HS-27A (cell line): Measurements from ENCODE around the gene ARL15.

ENCODE experiments used
- DNase-seq: peaks from one replicate; pipeline ENCODE4 v3.0.0-alpha.2; 2012; ENCODE audit warnings: low read depth, missing footprints

The ARL15 gene

DNA sequence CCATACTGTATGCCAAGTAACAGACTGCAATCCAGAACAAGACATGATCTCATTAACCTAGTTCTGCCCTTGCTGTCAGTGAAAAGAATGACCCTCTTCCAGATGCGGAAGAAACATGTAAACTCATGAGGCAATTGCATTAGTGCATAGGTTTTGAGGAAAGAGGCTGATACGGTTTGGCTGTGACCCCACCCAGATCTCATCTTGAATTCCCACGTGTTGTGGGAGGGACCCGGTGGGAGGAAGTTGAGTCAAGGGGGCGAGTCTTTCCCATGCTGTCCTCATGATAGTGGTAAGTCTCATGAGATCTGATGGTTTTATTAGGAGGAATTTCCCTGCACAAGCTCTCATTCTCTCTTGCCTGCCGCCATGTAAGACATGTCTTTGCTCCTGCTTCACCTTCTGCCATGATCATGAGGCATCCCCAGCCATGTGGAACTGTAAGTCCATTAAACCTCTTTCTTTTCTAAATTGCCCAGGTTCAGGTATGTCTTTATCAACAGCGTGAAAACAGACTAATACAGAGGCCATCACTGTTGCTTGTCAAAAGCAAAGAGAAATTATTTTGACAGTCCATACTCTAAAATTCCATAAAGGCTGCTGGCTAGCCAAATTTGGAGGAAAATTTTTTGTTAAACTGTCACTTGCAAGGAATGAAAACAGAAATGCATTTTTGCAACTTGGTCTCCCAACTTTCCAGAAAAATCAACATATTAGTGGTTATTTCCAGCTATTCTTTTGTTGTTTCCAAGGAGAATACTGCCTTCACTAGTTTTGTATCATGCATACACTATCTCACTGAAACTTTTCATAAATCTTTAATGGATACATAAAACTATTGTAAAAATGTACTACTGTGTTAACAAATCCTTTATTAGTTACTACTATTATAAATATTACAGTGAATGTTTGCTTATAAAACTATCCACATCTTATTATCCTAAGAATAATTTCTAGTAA is 3.2 kb upstream of the ARL15 start:
- no peak for DNase-seq

DNA sequence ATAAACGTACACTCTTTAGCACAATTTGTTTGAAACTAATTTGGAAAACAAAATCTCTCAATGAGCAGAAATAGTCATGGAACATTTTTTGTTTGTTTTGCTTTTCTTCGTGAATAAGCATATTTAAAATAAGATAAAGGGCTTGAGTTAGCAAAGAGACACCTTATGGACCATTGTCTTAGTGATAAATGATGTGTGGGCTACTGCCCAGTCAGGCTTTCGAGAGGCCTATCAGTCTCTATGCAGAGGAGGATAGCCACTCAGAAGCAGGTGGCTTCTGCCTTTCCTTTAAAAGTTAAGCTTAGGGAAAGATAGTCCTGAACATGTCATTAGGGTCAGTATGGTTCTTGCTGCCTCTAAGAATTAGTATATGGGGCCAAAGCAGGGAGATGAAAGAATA is 2.1 kb upstream of the ARL15 start:
- DNase-seq, result no peak

DNA sequence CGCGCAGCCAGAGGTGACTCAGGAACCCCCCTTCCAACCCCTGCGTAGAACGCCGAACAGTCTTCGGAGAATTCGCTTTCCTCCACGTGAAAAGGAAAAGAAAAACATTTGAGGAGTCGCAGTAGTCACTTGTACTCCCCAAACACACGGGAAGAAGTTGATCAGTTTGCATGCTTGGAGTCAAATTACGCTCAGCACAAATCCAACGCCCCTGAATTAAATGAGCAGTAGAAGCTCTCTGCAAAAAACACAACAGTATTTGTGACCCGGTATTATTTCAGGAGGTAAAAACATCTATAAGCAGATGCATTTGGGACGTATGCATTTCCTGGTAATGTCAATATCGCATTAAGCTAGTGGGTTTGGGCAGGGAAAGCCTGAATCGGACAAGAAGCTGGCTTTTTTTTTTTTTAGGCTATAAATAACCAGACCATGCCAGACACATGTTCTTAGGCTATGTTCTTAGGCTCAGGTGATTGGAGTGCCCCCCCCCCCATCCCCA is 854 bp upstream of the ARL15 start:
- no peak for DNase-seq

DNA sequence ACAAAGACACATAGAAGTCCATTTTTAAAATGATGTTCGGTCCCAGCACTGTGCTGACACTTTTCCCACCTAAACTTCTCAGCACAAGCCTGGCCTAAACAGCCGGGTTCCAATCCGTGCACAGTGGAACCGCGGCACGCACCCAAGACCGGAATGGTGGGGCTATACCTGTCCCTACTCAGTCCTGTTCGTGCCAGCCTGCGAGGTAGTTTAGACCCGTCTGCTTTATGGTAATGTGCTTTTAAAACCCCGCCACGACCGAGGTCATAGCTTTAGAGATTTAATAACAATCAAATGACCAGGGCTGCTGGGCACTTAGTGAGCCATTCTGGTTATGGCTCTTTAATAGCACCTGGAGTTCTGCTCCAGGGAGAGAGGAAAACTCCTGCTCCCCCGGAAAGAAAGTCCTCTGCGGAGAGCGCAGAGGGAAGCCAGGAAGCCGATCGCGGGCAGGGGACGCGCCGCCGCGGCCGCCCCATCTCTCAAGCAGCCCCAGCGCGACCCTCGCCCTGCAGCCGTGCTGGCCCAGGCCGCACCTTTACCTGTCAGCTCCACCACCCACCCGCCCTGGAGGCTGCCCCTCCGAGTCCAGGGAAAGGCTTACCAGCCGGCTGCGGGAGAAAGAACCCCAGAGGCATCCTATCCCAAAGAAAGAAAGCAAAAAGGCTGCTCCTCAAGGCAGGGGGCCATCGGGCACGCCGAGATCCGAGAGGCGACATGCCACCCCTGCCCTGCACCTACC is 511 bp downstream of the ARL15 start:
- no peak for DNase-seq

DNA sequence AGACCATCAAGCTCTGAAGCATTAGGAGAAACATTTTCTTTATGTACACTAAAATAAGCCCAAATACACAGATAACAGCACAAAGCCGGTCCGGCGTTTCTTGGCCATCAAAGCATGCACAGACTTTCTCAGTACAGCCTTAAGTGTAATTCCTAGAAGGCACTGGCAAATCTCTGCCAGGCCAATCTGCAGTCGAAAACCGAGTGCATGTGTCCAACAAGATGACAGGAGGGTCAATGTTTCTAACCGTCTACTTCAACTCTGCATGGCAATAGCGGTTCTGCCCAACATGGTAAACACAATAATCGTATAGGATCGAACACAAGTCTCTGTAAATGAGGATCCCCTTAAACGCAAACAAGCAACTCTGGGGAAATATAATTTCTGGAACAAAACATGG is 1.1 kb downstream of the ARL15 start:
- DNase-seq, result no peak

DNA sequence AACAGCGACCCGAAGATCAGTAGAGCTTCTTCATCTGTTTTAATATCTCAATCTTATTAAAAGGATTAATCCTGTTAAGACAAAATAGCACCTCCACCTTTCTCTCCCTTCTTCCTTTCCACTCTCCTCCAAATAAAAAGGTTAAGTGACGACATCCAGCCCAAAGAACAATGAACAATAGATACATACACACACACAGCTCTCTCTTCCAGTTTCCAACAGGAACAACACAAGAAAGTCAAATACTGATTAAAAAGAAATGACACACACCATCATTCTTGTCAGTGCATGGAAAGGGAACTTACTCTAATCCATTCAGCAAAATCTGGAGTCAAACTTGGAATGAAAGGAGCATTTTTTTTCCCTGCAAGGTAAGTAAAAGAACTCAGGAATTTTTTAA is 2.8 kb downstream of the ARL15 start:
- no peak for DNase-seq

DNA sequence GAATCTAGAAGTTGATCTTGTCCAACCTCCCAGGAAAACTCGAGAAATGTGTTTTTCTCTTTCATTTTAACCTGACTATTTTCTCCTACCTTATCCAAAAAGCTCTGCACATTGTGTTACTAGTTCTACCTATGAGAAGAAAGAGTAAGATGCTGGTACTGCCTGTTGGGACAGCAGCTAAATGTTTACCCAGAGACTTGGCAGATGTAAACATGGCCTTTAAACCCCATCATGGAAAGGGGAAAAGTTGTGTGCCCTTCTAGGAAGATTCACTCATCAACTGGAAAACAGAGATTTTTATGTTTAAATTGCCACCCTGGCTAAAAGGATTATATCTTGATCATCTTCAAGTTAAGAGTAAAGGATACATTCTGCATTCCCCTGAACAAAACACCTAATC is 3.5 kb downstream of the ARL15 start:
- no peak for DNase-seq

DNA sequence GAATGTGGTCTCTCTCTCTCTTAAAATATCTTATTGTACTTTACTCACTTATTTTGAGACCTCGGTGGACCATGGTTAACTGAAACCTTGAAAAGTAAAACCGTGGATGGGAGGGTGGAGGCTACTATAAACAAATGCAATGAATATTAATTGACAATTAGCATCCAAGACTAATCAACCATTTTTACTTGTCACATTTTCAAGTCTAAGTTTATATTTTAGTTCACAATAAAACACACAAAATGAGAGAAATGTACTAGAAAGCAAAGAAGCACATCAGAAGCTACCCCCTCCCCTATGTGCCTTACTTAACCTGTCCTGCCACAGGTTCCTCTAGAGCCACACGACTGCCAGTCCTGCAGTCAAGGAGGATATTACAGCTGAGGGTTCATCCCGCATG is 4.6 kb downstream of the ARL15 start:
- no peak for DNase-seq

DNA sequence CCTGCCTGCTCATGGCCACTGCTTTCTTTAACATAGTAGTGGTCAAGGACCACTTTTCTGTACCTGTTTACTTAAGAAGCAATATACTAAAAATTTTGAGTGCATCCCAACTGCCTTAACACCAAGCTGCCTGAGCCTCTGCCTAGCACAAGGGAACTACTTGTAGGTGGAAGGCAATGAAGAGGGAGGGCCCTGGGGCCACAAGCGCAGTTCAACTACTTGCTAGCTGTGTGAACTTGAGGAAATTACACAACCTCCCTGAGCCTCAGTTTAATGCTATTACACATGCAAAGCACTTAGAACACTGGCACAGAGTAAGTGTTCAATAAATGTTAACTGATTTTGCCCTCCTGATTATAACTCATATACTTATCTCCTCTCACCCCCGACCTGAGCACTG is 6.3 kb downstream of the ARL15 start:
- DNase-seq, result no peak

DNA sequence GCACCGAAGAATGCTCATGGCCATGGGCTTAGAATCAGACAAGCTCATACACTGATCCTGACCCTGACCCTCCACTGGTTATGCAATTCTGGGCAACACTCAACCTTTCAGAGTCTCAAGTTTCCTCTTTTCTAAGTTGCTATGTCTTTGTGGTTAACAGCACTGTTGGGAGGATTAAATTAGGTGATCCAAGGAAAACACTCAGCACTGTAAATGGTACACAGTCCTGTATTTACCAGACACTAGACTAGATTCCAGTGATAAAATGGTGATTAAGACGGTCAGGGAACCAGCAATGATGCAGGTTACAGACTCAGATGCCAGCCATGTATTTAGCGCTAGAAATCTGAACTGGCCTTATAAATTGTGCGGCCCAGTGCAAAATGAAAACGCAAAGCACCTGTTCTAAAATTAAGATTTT is 8.1 kb downstream of the ARL15 start:
- DNase-seq, result no peak

DNA sequence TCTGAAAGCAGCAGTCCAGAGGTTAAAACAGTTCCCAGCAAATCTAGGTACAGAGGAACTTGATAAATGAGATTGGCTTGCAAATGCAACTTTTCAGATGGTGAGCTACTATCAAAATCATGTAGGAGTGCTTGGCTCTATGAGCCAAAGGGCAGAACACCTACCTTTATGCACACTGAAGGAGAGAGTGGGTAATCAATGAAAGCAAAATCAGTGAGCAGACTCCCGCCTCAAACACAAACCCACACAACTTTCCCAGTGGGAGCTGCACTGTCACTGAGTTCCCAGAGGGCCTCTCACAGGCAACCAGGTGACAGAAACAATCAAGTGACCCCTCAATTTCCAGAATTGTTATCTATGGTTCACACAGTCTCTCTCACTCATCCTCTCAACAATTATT is 8.5 kb downstream of the ARL15 start:
- DNase-seq, result no peak

DNA sequence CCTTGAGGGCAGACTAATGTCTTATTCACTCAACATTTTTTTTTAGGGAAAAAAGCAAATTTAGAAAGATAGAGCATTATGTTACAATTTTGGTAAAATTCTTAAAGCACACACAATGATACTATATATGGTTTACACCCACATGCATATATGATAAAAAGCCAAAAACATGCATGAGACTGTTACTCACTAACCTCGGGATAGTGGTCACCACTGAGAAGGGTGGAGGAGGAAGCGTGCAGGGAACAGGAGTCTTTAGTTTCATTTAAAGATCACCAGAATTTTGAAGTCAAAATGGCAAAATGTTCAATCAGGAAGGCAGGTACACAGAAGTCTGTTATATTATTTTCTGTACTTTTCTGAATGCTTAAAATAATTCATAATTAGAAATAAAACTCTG is 9.2 kb downstream of the ARL15 start:
- no peak for DNase-seq

DNA sequence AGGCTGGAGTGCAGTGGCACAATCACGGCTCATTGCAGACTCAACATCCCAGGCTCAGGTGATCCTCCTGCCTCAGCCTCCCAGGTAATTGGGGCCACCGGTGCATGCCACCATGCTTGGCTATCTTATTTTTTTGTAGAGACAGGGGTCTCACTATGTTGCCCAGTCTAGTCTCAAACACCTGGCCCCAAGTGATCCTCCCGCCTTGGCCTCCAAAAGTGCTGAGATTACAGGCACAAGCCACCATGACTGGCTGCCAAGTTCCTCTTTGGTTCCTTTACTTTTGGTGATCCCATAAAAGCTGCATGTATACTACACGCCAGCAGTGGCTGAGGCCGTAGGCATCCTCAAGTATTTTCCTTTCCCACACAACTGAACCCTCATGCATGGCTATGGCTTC is 11.4 kb downstream of the ARL15 start:
- no peak for DNase-seq

DNA sequence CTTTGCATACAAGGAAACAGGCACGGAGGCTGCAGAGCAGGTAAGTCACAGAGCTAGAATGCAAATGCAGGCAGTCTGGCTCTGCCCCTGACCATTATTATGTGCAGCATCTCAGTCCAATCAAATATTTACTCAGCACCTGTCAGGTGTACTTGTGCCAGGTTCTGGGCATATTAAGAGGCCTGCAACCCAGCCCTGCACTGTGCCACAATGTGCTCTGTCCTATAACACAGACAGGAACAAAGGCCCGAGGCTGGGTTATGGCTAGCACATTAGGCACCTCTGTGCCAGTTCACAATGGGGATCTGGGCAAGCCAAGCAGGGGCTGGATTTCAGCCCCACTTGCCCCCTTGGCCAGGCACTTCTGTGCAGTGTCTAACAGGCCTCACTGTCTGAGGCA is 14.0 kb downstream of the ARL15 start:
- DNase-seq, result no peak

DNA sequence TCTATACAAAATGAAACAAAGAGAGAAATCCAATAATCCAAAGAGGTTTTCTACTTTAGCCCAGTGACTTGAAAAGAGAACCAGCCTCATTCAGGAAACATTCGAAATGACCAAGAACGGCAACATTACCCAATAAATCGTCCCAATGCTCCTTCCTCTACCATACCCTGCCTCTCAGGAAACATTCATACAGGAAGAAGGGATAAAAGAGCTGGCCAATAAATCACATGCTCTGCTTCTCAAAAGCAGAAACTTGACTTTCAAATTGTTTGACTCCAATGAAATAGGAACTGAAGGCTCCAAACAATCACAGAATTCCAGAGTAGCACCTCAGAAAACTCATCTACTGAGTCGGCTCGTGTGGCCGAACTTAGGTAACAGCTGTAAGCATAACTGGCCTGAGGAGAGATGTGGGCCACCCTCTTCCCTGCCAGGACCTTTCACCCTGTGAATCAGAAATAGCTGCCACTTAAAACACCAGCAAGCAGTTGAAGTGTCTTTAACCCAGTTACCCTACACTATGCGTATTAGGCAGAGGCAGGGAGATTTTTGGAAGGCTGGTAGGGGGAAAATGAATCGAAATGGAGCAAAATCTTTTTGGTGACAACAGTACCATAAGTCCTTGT is 14.6 kb downstream of the ARL15 start:
- DNase-seq, result no peak

DNA sequence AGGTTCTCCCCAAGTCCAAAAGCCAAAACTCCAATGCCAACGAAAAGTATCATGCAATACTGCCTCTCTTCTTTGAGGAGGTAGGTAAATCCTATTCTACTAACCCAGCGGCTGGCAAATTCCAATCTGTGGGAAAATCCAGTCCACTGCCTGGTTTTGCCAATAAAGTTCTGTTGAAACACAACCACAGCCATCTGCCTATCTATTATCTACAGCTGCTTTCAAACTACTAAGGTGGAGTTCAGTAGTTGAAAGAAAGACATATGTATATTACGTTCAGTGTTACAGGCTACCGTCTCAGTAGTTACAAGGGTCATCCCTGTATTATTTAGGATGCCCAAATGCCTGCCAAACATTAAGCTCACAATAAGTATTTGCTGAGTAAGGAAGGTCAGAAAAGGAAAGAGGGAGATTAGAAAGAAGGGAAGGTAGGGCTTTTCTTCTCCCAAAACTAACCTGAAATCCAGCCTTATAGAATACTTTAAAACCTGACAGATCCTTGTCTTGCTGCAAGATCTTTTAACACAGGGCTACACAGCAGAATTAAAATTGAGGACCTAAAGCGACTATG is 16.2 kb downstream of the ARL15 start:
- no peak for DNase-seq

DNA sequence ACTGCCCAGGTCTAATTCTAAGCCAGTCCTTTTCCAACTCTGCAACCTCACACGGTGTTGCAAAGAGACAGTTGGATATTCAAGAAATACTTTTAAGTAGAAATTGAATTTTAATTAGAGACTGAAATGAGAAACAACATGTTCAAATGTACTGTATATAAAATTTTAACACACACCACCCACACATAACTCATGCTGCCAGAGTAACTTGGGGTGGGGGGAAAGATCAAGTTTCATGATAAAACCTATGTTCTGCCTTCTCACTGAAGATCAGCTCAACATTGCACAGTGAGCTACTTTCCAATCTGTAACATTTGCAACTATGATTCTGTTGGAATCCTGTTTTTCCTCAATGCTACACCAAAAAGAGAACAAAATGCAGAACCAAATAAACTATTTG is 17.5 kb downstream of the ARL15 start:
- DNase-seq, result no peak

DNA sequence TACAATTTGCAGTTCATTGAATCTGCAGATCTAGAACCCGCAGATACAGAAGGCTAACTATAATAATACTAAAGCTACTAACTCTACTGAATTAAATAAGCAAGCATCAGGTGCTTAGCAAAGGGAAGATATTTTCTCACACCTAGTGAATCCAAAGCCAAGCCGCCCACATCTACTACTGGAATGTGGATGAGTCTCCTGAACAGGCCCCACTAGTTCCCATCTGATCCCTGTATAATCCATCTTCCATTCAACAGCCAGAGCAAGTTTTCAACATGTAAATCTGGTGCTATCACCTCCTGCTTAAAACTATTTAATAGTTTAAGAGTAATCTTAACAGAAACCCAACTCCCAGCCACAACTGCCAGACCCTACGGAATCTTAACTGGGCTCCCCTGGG is 18.9 kb downstream of the ARL15 start:
- no peak for DNase-seq

DNA sequence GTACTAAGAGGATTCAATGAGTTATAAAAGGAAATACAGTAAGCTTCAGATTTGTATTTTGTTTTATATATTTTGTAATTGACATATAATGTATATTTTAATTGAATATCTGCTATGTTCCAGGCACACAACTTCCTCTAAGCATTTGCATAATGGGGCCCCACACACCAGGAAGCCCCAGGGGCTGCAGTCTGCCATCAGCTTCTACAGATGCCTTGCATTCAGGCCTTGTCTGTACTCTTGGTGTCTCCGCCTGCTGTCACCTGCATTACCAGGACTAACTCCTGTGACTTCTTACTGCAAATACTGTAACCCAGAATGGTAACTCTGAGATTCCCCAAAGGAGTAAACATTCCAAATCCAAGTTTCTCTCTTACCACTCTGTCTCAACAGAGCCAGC is 20.6 kb downstream of the ARL15 start:
- DNase-seq, result no peak

DNA sequence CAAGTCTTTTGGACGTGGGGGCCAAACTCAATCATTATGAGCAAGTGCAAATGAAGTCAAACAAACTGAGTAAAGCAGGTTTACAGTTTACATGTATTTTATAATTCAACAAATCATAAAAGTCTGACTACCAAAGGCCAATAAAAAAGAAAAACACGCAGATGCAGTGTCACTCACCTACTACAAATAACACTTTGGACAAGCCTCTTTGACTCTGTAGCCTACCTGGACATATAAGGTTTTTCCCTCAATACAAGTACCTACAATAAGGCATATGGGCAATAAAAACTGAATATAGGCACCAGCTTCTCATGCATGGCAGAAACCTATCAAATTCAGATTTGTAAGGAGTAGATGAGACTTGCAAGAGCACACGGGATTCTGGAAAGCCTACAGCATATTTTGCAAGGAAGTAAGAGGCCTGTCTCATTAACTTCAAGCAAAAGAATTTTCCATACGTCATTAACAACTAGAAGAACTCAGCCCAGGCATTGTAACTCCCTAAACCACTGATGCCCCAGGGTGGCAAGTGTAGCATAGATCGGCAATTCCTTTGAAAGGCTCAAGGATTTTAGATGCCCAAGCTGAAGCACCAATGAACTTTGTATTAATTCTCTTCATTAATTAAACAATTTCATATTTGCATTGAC is 21.7 kb downstream of the ARL15 start:
- DNase-seq, result no peak

DNA sequence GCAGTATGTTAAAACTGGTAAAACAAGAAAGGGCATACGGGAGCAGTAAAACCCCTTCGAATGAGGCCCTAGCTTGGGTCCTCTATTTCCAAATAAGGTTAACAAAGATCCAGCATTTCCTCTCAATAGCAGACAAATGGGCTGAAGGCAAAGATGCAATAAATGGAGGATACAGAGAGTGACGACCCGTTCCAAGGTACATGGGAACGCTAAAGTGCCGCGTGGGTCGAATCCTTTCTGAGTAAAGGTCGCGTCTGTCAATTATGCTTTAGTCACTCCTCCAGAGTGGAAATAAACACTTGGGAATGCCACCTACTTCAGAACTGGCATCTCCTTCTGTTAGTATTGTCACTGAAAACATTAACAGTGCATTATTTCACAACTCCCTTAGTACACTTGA is 24.7 kb downstream of the ARL15 start:
- no peak for DNase-seq

DNA sequence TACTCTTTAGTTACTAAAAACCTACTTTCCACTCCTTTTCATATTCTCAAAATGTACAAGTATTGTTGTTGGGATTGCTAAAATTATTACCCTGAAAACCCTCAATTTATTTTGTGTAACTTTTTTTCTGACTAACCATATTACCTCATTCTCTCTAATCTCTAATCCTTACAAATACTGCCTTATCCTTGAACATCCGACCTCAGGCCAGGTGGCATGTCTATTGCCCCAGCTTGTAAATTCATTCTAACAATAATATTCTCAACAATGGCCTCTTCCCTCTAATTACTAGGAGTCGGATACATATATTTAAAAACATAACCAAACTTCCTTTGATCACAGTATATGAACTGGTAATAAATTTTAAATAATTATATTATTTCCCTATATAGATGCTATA is 25.8 kb downstream of the ARL15 start:
- DNase-seq, result no peak
